Vagina (tissue), 2 donors: ENCODE results near the gene CASP2.

Source experiments
- POLR2A ChIP-seq, 2 donors: fragments of 450-650 bp; IDR thresholded peaks; one replicate each; pipeline ENCODE4 v1.6.1; 2017; ENCODE audit warnings: antibody characterized with exemption in 2 of 2, mild to moderate bottlenecking in 2 of 2, moderate library complexity in 2 of 2
- TF ChIP-seq, protein P1 (sequence below), 3 experiments: fragments of 450-650 bp in 2 of 3; fragments of 200-600 bp in 1 of 3; sonication (generic) in 1 of 3; IDR thresholded peaks; one replicate each; pipeline ENCODE4 v1.5.1; 2017 to 2019; ENCODE audit warnings: antibody characterized with exemption in 3 of 3, mild to moderate bottlenecking in 2 of 3, moderate library complexity in 2 of 3

DNA sequence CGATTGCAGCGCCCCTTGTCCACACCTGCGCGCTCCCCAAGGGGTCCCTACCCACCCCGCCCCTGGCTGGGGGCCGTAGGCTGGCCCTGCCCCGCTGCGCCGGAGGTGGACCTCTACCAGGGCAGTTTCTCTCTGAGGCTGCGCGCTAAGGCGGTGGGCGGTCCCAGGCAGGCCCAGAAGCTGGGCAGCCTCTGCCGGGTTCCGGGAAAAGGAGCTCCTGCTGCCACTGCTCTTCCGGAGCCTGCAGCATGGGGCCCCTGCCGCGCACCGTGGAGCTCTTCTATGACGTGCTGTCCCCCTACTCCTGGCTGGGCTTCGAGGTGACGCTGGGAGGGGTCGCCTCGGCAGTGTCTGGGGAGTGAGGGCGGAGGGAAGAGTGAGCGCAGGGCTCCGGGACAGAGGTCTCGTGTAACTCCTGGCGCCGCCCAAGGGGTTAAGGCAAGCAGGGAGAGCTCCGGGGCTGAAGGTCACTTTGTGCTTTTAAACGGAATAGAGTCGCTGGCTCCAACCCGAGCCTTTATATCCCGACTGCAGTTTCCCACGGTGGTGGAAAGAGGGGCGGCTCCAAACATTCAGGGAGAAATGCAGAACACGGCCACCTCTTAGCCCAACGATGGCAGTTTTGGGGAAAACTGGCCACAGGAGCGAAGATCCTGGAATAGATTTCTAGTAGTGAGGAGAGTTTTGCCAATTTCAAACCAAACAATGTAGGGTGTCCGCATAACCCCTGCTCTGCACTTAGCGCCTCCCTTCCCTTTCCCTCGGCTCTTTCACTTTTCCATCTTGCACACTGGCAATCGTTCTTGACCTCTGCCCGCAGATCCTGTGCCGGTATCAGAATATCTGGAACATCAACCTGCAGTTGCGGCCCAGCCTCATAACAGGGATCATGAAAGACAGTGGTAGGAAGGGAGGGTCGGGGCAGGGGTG, 24.6 kb upstream of the CASP2 start, which contains the start of gene GSTK1:
- TF ChIP-seq, protein P1, sequence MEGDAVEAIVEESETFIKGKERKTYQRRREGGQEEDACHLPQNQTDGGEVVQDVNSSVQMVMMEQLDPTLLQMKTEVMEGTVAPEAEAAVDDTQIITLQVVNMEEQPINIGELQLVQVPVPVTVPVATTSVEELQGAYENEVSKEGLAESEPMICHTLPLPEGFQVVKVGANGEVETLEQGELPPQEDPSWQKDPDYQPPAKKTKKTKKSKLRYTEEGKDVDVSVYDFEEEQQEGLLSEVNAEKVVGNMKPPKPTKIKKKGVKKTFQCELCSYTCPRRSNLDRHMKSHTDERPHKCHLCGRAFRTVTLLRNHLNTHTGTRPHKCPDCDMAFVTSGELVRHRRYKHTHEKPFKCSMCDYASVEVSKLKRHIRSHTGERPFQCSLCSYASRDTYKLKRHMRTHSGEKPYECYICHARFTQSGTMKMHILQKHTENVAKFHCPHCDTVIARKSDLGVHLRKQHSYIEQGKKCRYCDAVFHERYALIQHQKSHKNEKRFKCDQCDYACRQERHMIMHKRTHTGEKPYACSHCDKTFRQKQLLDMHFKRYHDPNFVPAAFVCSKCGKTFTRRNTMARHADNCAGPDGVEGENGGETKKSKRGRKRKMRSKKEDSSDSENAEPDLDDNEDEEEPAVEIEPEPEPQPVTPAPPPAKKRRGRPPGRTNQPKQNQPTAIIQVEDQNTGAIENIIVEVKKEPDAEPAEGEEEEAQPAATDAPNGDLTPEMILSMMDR (IDR thresholded peaks at IDR 0.05), result no peak
- peak in 1 of 2 donors; percentile 69 for TF ChIP-seq POLR2A (IDR thresholded peaks at IDR 0.05)
